HepG2 (cell line): ENCODE data around the gene ARL3. TPM values are rescaled to one million over a fixed set of nuclear protein-coding genes. Genes with fewer than 3 reads are reported as not detected.

ENCODE experiments used
- AGO1 ChIP-seq: fragments of 200-400 bp; formaldehyde crosslinking; IDR thresholded peaks from 2 replicates; pipeline ENCODE4 v1.6.1; 2017; ENCODE audit warnings: mild to moderate bottlenecking, low read depth, low read length, moderate library complexity; ENCODE audit not compliant: poor library complexity, severe bottlenecking
- CERS6 ChIP-seq: sonication (generic); formaldehyde crosslinking; IDR thresholded peaks from 2 replicates; pipeline ENCODE4 v1.5.0; 2020; ENCODE audit warnings: missing genetic modification reagents
- DMTF1 ChIP-seq: sonication (generic); formaldehyde crosslinking; IDR thresholded peaks from 2 replicates; pipeline ENCODE4 v1.4.0; 2020; ENCODE audit warnings: mild to moderate bottlenecking, missing genetic modification reagents
- E2F1 ChIP-seq: sonication (generic); formaldehyde crosslinking; IDR thresholded peaks from 2 replicates; pipeline ENCODE4 v1.5.0; 2020; ENCODE audit warnings: missing genetic modification reagents
- GMEB1 ChIP-seq: sonication (generic); formaldehyde crosslinking; IDR thresholded peaks from 2 replicates; pipeline ENCODE4 v1.5.1; 2020; ENCODE audit warnings: missing genetic modification reagents, mild to moderate bottlenecking, borderline replicate concordance
- HIVEP1 ChIP-seq: sonication (generic); formaldehyde crosslinking; IDR thresholded peaks from 2 replicates; pipeline ENCODE4 v1.4.0; 2020; ENCODE audit warnings: mild to moderate bottlenecking, missing genetic modification reagents
- HNRNPK ChIP-seq: fragments of 200-400 bp; formaldehyde crosslinking; IDR thresholded peaks from 2 replicates; pipeline ENCODE4 v1.6.1; 2018; ENCODE audit warnings: low read length, low read depth, moderate library complexity, mild to moderate bottlenecking; ENCODE audit not compliant: poor library complexity, severe bottlenecking
- MATR3 ChIP-seq: sonication (generic); formaldehyde crosslinking; IDR thresholded peaks from 2 replicates; pipeline ENCODE4 v1.4.0; 2020; ENCODE audit warnings: missing genetic modification reagents
- MIXL1 ChIP-seq: IDR thresholded peaks from 2 replicates; pipeline ENCODE4 v1.6.1; 2016
- MZF1 ChIP-seq: sonication (generic); formaldehyde crosslinking; IDR thresholded peaks from 2 replicates; pipeline ENCODE4 v1.8.1; 2023; ENCODE audit warnings: mild to moderate bottlenecking, missing genetic modification reagents, borderline replicate concordance
- NBN ChIP-seq: fragments of 450-650 bp; conservative IDR thresholded peaks from 2 replicates; pipeline ENCODE4 v1.6.1; 2017
- NR1H2 ChIP-seq: sonication (generic); formaldehyde crosslinking; IDR thresholded peaks from 2 replicates; pipeline ENCODE4 v1.8.1; 2022; ENCODE audit warnings: low read depth, missing genetic modification reagents, borderline replicate concordance
- SMAD9 ChIP-seq: sonication (generic); formaldehyde crosslinking; IDR thresholded peaks from 2 replicates; pipeline ENCODE4 v1.5.1; 2020; ENCODE audit warnings: mild to moderate bottlenecking, missing genetic modification reagents
- SNRNP70 ChIP-seq: fragments of 200-400 bp; formaldehyde crosslinking; IDR thresholded peaks from 2 replicates; pipeline ENCODE4 v1.6.1; 2017; ENCODE audit warnings: mild to moderate bottlenecking, low read depth, low read length, moderate library complexity
- TBX3 ChIP-seq: fragments of 450-650 bp; IDR thresholded peaks from 2 replicates; pipeline ENCODE4 v1.6.1; 2017; ENCODE audit warnings: antibody characterized with exemption, mild to moderate bottlenecking, inconsistent platforms, borderline replicate concordance
- THAP9 ChIP-seq: sonication (generic); formaldehyde crosslinking; IDR thresholded peaks from 2 replicates; pipeline ENCODE4; 2020; ENCODE audit warnings: missing genetic modification reagents, mild to moderate bottlenecking, borderline replicate concordance
- ZNF224 ChIP-seq: sonication (generic); formaldehyde crosslinking; IDR thresholded peaks from 2 replicates; pipeline ENCODE4 v1.5.0; 2020; ENCODE audit warnings: mild to moderate bottlenecking, missing genetic modification reagents
- ZNF543 ChIP-seq: sonication (generic); formaldehyde crosslinking; IDR thresholded peaks from 2 replicates; pipeline ENCODE4 v1.4.0; 2020; ENCODE audit warnings: mild to moderate bottlenecking, missing genetic modification reagents
- ZNF768 ChIP-seq: sonication (generic); formaldehyde crosslinking; IDR thresholded peaks from 2 replicates; pipeline ENCODE4 v1.4.0; 2020; ENCODE audit warnings: missing genetic modification reagents
- ZNF816 ChIP-seq: sonication (generic); formaldehyde crosslinking; IDR thresholded peaks from 2 replicates; pipeline ENCODE4 v1.8.0; 2022; ENCODE audit warnings: missing genetic modification reagents, mild to moderate bottlenecking, borderline replicate concordance
- ZSCAN9 ChIP-seq: IDR thresholded peaks from 2 replicates; pipeline ENCODE4 v1.6.1; 2016; ENCODE audit warnings: borderline replicate concordance
- polyA plus RNA-seq, 8 experiments: library from polyadenylated mRNA; depleted of rRNA in 3 of 8; stranded (reverse) in 7 of 8; unstranded in 1 of 8; fragments of >200 nt; fragmentation: Illumina TruSeq in 4 of 8; extraction: Trizol in 4 of 8; gene quantifications; 2 replicates each; pipeline versions ENCODE4 v1.2.1 to v1.2.3, GENCODE V29; 2011 to 2016; ENCODE audit warnings: low read depth in 4 of 8, missing spikeins in 1 of 8, mixed read lengths in 1 of 8; ENCODE audit not compliant: insufficient read depth in 1 of 8
- total RNA-seq, 5 experiments: library from RNA; depleted of rRNA; stranded (reverse); fragments of >200 nt; fragmentation: Illumina TruSeq; extraction: Trizol; gene quantifications; 2 replicates each; pipeline ENCODE4 v1.2.3, GENCODE V29; 2016; ENCODE audit warnings: low read depth in 1 of 5

Gene ARL3
- total and polyA plus RNA-seq, 2 of the 13 experiments (the other 11 are each of a cell fraction or from before 2014, with no cell fraction given), result 5.2 to 6.6 TPM

GRCh38 chr10:102678842-102679289 is 35.3 kb downstream of the ARL3 start (continued):
- TF ChIP-seq E2F1 (CRISPR knock-in tag), result no peak
- TF ChIP-seq ZNF543 (CRISPR knock-in tag), result no peak; the same call in 1 of the 2 replicates
- 0 out of 2 replicates have a peak, but pooled peaks have one; percentile 11 for TF ChIP-seq ZNF768
- no peak for TF ChIP-seq NR1H2
- TF ChIP-seq ZNF224 (CRISPR knock-in tag), result 0 out of 2 replicates have a peak, but pooled peaks have one; percentile 77
- 0 out of 2 replicates have a peak, but pooled peaks have one; percentile 22 for TF ChIP-seq ZSCAN9 (CRISPR knock-in tag)
- TF ChIP-seq MZF1 (CRISPR knock-in tag), result no peak
- no peak for TF ChIP-seq MATR3
- no peak for TF ChIP-seq MIXL1 (CRISPR knock-in tag)
- TF ChIP-seq THAP9 (CRISPR knock-in tag), result peak; percentile 63; the same call in 1 of the 2 replicates
- no peak for TF ChIP-seq NBN
- no peak for TF ChIP-seq HNRNPK
- TF ChIP-seq GMEB1 (CRISPR knock-in tag), result no peak
- TF ChIP-seq SNRNP70, result no peak
- TF ChIP-seq AGO1, result no peak
- no peak for TF ChIP-seq ZNF816
- TF ChIP-seq TBX3, result no peak
- no peak for TF ChIP-seq DMTF1
- no peak for TF ChIP-seq SMAD9 (CRISPR knock-in tag)
- no peak for TF ChIP-seq CERS6 (CRISPR knock-in tag)
- TF ChIP-seq HIVEP1 (CRISPR knock-in tag), result 0 out of 2 replicates have a peak, but pooled peaks have one; percentile 28
